ENCODE data around the gene GADD45GIP1. TPM values are rescaled to one million over a fixed set of nuclear protein-coding genes. Genes with fewer than 3 reads are reported as not detected.

GADD45GIP1 gene
- total and polyA plus RNA-seq, 2 donors (not counting 1 experiment from before 2014, with no cell fraction given) = 12.6 to 17.5 TPM

DNA sequence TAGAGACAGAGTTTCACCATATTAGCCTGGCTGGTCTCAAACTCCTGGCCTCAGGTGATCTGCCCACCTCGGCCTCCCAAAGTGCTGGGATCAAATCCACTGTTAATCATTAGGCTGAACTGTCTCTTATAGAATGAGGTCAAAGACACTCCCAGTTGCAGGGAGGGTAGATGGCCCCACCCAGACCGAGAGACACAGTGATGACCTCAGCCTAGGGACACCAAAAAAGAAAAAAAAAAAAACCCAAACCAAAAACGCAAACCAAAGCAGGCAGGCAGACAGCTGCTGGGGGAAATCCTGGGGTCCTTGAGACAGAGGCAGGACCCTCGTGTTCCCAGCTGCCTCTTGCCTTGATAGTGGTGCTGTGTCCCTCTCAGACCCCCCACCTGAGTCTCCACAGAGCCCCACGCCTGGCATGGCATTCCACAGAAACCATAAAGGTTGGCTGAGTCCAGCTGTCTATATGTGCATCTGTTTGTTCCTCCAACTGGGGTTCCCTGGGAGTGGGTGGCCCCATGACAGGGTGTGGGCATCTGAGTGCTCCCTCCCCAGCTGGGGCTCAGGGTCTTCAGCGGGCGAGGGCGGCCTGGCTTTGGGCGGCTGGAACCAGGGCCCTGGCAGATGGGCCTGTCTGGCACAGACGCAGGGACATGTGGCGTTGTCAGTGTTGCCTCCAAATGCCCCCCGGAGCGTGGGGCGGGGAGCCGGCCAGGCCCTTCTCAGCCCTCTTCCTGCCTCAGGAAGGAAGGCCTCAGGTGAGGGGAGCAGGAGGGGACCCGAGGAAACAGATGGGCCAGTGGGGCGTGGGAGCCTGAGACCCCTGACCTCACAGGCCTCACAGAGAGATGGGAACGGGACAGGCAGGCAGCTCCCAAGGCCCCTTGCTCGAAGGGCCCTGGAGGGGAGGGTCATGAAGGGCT lies 17.5 kb upstream of the GADD45GIP1 start:
- no peaks in the 10 kb centered on the region for H3K79me2 ChIP-seq (ENCODE audit: control insufficient read depth, insufficient read depth, low read length)
- Mint-ChIP-seq H3K4me3 (no peak overlapping the region), H3K27ac (no peak overlapping the region), H3K27me3 (peaks cover 12% of the 10 kb centered on the region), H3K4me1 (peaks cover 6% of the 10 kb centered on the region), H3K9me3 (ENCODE audit: insufficient read depth) (no peaks in the 10 kb centered on the region)
- DNase-seq = no peak
- H3K27me3 ChIP-seq (replicated peaks in 1 of 4; ENCODE audit: control extremely low read depth in 1 of 4, control insufficient read depth in 3 of 4, insufficient read depth in 4 of 4, low read length in 3 of 4) = peaks cover 0 to 14% (median 1%) of the 10 kb centered on the region in 4 experiments
- TF ChIP-seq EZH2 (IDR thresholded peaks at IDR 0.05; ENCODE audit: borderline replicate concordance, insufficient read depth, low read depth, low read length, poor library complexity, severe bottlenecking) = no peak
- TF ChIP-seq, protein P1, sequence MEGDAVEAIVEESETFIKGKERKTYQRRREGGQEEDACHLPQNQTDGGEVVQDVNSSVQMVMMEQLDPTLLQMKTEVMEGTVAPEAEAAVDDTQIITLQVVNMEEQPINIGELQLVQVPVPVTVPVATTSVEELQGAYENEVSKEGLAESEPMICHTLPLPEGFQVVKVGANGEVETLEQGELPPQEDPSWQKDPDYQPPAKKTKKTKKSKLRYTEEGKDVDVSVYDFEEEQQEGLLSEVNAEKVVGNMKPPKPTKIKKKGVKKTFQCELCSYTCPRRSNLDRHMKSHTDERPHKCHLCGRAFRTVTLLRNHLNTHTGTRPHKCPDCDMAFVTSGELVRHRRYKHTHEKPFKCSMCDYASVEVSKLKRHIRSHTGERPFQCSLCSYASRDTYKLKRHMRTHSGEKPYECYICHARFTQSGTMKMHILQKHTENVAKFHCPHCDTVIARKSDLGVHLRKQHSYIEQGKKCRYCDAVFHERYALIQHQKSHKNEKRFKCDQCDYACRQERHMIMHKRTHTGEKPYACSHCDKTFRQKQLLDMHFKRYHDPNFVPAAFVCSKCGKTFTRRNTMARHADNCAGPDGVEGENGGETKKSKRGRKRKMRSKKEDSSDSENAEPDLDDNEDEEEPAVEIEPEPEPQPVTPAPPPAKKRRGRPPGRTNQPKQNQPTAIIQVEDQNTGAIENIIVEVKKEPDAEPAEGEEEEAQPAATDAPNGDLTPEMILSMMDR (IDR thresholded peaks at IDR 0.05) = no peak
- H3K4me2 ChIP-seq (replicated peaks; ENCODE audit: low read depth, low read length, poor library complexity, severe bottlenecking) = no peak overlapping the region
- H3K4me3 ChIP-seq (ENCODE audit: control extremely low read depth in 1 of 5, extremely low read depth in 1 of 5, insufficient read depth in 1 of 5, low read depth in 2 of 5, low read length in 4 of 5) = no peak overlapping the region
- no peaks in the 10 kb centered on the region for H3K36me3 ChIP-seq (replicated peaks in 1 of 2; ENCODE audit: control extremely low read depth in 1 of 2, control insufficient read depth in 1 of 2, extremely low read depth in 1 of 2, insufficient read depth in 2 of 2, low read length in 1 of 2)
- peaks cover 0 to 5% of the 10 kb centered on the region in 2 donors for H3K4me1 ChIP-seq (ENCODE audit: control insufficient read depth in 2 of 2, insufficient read depth in 2 of 2, low read length in 2 of 2)
- no peak overlapping the region for H2AFZ ChIP-seq (ENCODE audit: insufficient read depth, low read depth, low read length, poor library complexity, severe bottlenecking)
- no peaks in the 10 kb centered on the region for H3K9me3 ChIP-seq (ENCODE audit: control extremely low read depth in 1 of 3, control insufficient read depth in 2 of 3, insufficient read depth in 1 of 3, low read length in 2 of 3)
- intact Hi-C loops (cut with micrococcal nuclease) = loop anchor here (5.0 to 10.0 kb wide), 2 partner anchors 220 to 458 kb away; no protein-coding TSS in a partner anchor
- 58% methylated on average over 18 of the region's 19 CpGs for WGBS (ENCODE audit: insufficient coverage)
- ChIA-PET CTCF (interaction anchor here (0.7 to 12.5 kb wide), 4 partner anchors 9 to 119 kb away, joined by 4 to 285 read pairs (median 85); no protein-coding TSS in a partner anchor), POLR2A (interaction anchor here (0.9 kb wide), 1 partner anchor 120 kb away, joined by 3 read pairs; no protein-coding TSS in a partner anchor)
- no peak overlapping the region for H3K9ac ChIP-seq (ENCODE audit: low read length)
- ATAC-seq (ENCODE audit: low read depth) = no peak
- H3K27ac ChIP-seq (ENCODE audit: low read length in 2 of 2) = no peak overlapping the region
- H4K20me1 ChIP-seq (ENCODE audit: control insufficient read depth, insufficient read depth, low read length, poor library complexity, severe bottlenecking) = no peaks in the 10 kb centered on the region

Data from B cell (primary cell).